Breast epithelium (tissue), 3 donors: ENCODE results near the gene P4HA3.

Experiments used
- CTCF ChIP-seq, 3 donors: fragments of 450-650 bp; IDR thresholded peaks; one replicate each; pipeline ENCODE4 v1.5.1; 2016 to 2017; ENCODE audit warnings: antibody characterized with exemption in 3 of 3, mild to moderate bottlenecking in 3 of 3, moderate library complexity in 3 of 3
- POLR2A ChIP-seq: fragments of 450-650 bp; IDR thresholded peaks from one replicate; pipeline ENCODE4 v1.6.1; 2016; ENCODE audit warnings: antibody characterized with exemption, mild to moderate bottlenecking, moderate library complexity

GRCh38 chr11:74327076-74327475 is 15.6 kb upstream of the P4HA3 start:
- TF ChIP-seq POLR2A (no peak), CTCF (IDR thresholded peaks at IDR 0.05) (no peak)
